Neural cell (in vitro differentiated cells): Measurements from ENCODE around the gene PM20D2. TPM values are rescaled to one million over a fixed set of nuclear protein-coding genes. Genes with fewer than 3 reads are reported as not detected.
A peak's percentile ranks its signal among the peaks of the same experiment; 100 is the strongest.
"Not testable (repeated sequence)": the region's sequence is repeated elsewhere in the genome, so short reads cannot be mapped to it uniquely, and the experiment has no call there.

Experiments
- H2AFZ ChIP-seq: fragments of 200-600, 300-800 bp; sonication (generic), shearing (Covaris generic); 2 replicates; pipeline ENCODE4 v1.6.0; 2014; ENCODE audit warnings: low read depth, mild to moderate bottlenecking, antibody characterized with exemption, low read length, moderate library complexity
- H3F3A ChIP-seq: fragments of 200-600 bp; shearing (Covaris generic); 2 replicates; pipeline ENCODE4 v1.6.1; 2016; ENCODE audit warnings: mild to moderate bottlenecking, moderate library complexity, mixed read lengths, antibody characterized with exemption, low read length; ENCODE audit not compliant: insufficient read depth, poor library complexity, severe bottlenecking
- H3K27ac ChIP-seq: fragments of 200-600, 300-800 bp; sonication (generic), shearing (Covaris generic); 2 replicates; pipeline ENCODE4 v1.5.1; 2014; ENCODE audit warnings: mild to moderate bottlenecking, low read length, moderate library complexity
- H3K27me3 ChIP-seq: fragments of 300-800, 200-600 bp; sonication (generic), shearing (Covaris generic); 2 replicates; pipeline ENCODE4 v1.6.0; 2014; ENCODE audit warnings: mild to moderate bottlenecking, low read depth, low read length, moderate library complexity; ENCODE audit not compliant: insufficient read depth
- H3K36me3 ChIP-seq: fragments of 300-800, 200-600 bp; sonication (generic), shearing (Covaris generic); 2 replicates; pipeline ENCODE4 v1.5.1; 2014; ENCODE audit warnings: mild to moderate bottlenecking, antibody characterized with exemption, low read length, moderate library complexity; ENCODE audit not compliant: insufficient read depth
- H3K4me2 ChIP-seq: fragments of 300-800, 200-600 bp; sonication (generic), shearing (Covaris generic); 2 replicates; pipeline ENCODE4 v1.6.0; 2014; ENCODE audit warnings: mild to moderate bottlenecking, low read length
- H3K4me3 ChIP-seq: fragments of 300-800, 200-600 bp; sonication (generic), shearing (Covaris generic); 2 replicates; pipeline ENCODE4 v1.5.1; 2014; ENCODE audit warnings: mild to moderate bottlenecking, low read length, moderate library complexity
- H3K79me2 ChIP-seq: fragments of 200-600 bp; shearing (Covaris generic); replicated peaks from 2 replicates; pipeline ENCODE4 v1.6.0; 2014; ENCODE audit warnings: mild to moderate bottlenecking, low read length, moderate library complexity; ENCODE audit not compliant: insufficient read depth
- H3K9ac ChIP-seq: fragments of 300-800, 200-600 bp; sonication (generic), shearing (Covaris generic); 2 replicates; pipeline ENCODE4 v1.6.1; 2016; ENCODE audit warnings: mild to moderate bottlenecking, low read length, mixed read lengths
- H3K9me2 ChIP-seq: fragments of 200-600 bp; shearing (Covaris generic); 2 replicates; pipeline ENCODE4 v1.6.1; 2016; ENCODE audit warnings: mild to moderate bottlenecking, low read length, mixed read lengths; ENCODE audit not compliant: insufficient read depth
- H3K9me3 ChIP-seq: fragments of 200-600, 300-800 bp; sonication (generic), shearing (Covaris generic); 2 replicates; pipeline ENCODE4 v1.6.1; 2016; ENCODE audit warnings: mild to moderate bottlenecking, mixed run types, low read length, moderate library complexity, mixed read lengths
- H4K20me1 ChIP-seq: fragments of 200-600 bp; shearing (Covaris generic); 2 replicates; pipeline ENCODE4 v1.6.1; 2016; ENCODE audit warnings: mild to moderate bottlenecking, mixed run types; ENCODE audit not compliant: insufficient read depth
- CTCF ChIP-seq: fragments of 450-650 bp; IDR thresholded peaks from 2 replicates; pipeline ENCODE4 v1.5.1; 2014; ENCODE audit warnings: antibody characterized with exemption, mild to moderate bottlenecking, moderate library complexity; ENCODE audit not compliant: poor library complexity, severe bottlenecking
- EP300 ChIP-seq: fragments of 450-650 bp; conservative IDR thresholded peaks from 2 replicates; pipeline ENCODE4 v1.6.1; 2014; ENCODE audit warnings: antibody characterized with exemption, mild to moderate bottlenecking, moderate library complexity; ENCODE audit not compliant: poor library complexity, severe bottlenecking
- EZH2 ChIP-seq: fragments of 200-600, 300-800 bp; shearing (Covaris generic), sonication (generic); IDR thresholded peaks from 2 replicates; pipeline ENCODE4 v1.6.1; 2014; ENCODE audit warnings: antibody characterized with exemption, low read length, borderline replicate concordance, mild to moderate bottlenecking; ENCODE audit not compliant: insufficient read depth, poor library complexity, severe bottlenecking
- MXI1 ChIP-seq: fragments of 450-650 bp; conservative IDR thresholded peaks from 2 replicates; pipeline ENCODE4 v1.6.1; 2014; ENCODE audit warnings: antibody characterized with exemption, mild to moderate bottlenecking; ENCODE audit not compliant: poor library complexity, severe bottlenecking
- POLR2AphosphoS5 ChIP-seq: IDR thresholded peaks from 2 replicates; pipeline ENCODE4 v1.6.1; 2012
- RAD21 ChIP-seq: fragments of 450-650 bp; conservative IDR thresholded peaks from 2 replicates; pipeline ENCODE4 v1.6.1; 2014; ENCODE audit warnings: antibody characterized with exemption, mild to moderate bottlenecking, moderate library complexity
- REST ChIP-seq: IDR thresholded peaks from 2 replicates; pipeline ENCODE4 v1.6.1; 2012; ENCODE audit warnings: borderline replicate concordance
- SMC3 ChIP-seq: fragments of 450-650 bp; conservative IDR thresholded peaks from 2 replicates; pipeline ENCODE4 v1.6.1; 2014; ENCODE audit warnings: antibody characterized with exemption, mild to moderate bottlenecking, moderate library complexity; ENCODE audit not compliant: poor library complexity
- TAF1 ChIP-seq: IDR thresholded peaks from 2 replicates; pipeline ENCODE4 v1.6.1; 2012; ENCODE audit warnings: low read depth
- polyA plus RNA-seq: library from polyadenylated mRNA; depleted of rRNA; stranded (reverse); fragments of >200 nt; gene quantifications from 2 replicates; pipeline ENCODE4 v1.2.3, GENCODE V29; 2014

Gene PM20D2
- polyA plus RNA-seq, 1 donor from 2014 or later, result 28.2 TPM

GRCh38 chr6:89122625-89123024 lies 23.2 kb upstream of the PM20D2 start:
- Histone ChIP-seq H3K9me2 (no peaks in the 10 kb centered on the region), H3K27ac (no peak overlapping the region), H3K36me3 (no peaks in the 10 kb centered on the region), H3K9me3 (no peaks in the 10 kb centered on the region), H3K4me2 (no peak overlapping the region), H3K4me3 (no peak overlapping the region), H3K27me3 (no peaks in the 10 kb centered on the region), H3K9ac (no peak overlapping the region), H2AFZ (no peak overlapping the region), H3K79me2 (no peaks in the 10 kb centered on the region), H3F3A (no peaks in the 10 kb centered on the region), H4K20me1 (no peaks in the 10 kb centered on the region)
- TF ChIP-seq TAF1 (no peak), RAD21 (peak; percentile 78), POLR2AphosphoS5 (no peak), EP300 (no peak), SMC3 (peak; percentile 76), MXI1 (no peak), CTCF (peak; percentile 76), REST (no peak)

- not testable (repeated sequence) for H3K4me3 ChIP-seq, H3K27me3 ChIP-seq, H3K79me2 ChIP-seq, H3K4me2 ChIP-seq, H3K9me3 ChIP-seq, H3K27ac ChIP-seq, H3K9ac ChIP-seq, H3F3A ChIP-seq, H3K36me3 ChIP-seq, H3K9me2 ChIP-seq, H2AFZ ChIP-seq, H4K20me1 ChIP-seq
Observed at GRCh38 chr6:89128256-89128671, 17.6 kb upstream of the PM20D2 start.

GRCh38 chr6:89131599-89131998 lies 14.3 kb upstream of the PM20D2 start:
- no peak for TF ChIP-seq POLR2AphosphoS5
- no peak for TF ChIP-seq RAD21
- TF ChIP-seq CTCF, result no peak
- no peak for TF ChIP-seq EZH2
- TF ChIP-seq MXI1, result no peak
- TF ChIP-seq SMC3, result no peak
- no peak for TF ChIP-seq EP300
- TF ChIP-seq TAF1, result no peak
- no peak for TF ChIP-seq REST
- Histone ChIP-seq H3K36me3 (no peaks in the 10 kb centered on the region), H3K9me2 (no peaks in the 10 kb centered on the region), H3F3A (no peaks in the 10 kb centered on the region), H3K79me2 (no peaks in the 10 kb centered on the region), H3K27ac (no peak overlapping the region), H3K9me3 (no peaks in the 10 kb centered on the region), H2AFZ (no peak overlapping the region), H3K4me2 (no peak overlapping the region), H3K27me3 (no peaks in the 10 kb centered on the region), H3K4me3 (no peak overlapping the region), H4K20me1 (no peaks in the 10 kb centered on the region), H3K9ac (no peak overlapping the region)
